ENCODE measurements around the gene OR7D2.
"Not testable (repeated sequence)": the region's sequence is repeated elsewhere in the genome, so short reads cannot be mapped to it uniquely, and the experiment has no call there.

Gene OR7D2

DNA sequence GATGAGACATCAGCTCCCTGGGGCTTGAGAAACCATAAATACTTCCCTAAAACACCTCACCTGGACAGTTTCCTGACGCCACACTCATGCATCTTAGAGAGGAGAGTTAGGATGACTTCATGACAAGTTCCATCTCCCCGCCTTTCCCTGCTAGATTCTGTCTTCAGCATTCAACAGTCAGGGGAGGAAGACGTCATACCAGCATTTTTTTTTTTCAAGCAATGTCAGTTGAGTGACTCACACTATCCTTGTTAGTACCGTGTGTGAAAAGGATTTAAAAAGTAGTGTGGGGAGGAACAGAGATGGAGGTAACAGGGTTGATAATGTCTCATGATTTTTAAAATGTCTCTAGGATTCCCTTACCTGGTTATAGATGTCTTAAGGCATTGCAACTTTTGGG lies at the start of gene OR7D2:
Gene OR7D2 (plus strand): TSS at position 79 of the 400 bp plus-strand sequence. CDS start 6,803 bp downstream, outside the sequence.
- no peak for DNase-seq

DNA sequence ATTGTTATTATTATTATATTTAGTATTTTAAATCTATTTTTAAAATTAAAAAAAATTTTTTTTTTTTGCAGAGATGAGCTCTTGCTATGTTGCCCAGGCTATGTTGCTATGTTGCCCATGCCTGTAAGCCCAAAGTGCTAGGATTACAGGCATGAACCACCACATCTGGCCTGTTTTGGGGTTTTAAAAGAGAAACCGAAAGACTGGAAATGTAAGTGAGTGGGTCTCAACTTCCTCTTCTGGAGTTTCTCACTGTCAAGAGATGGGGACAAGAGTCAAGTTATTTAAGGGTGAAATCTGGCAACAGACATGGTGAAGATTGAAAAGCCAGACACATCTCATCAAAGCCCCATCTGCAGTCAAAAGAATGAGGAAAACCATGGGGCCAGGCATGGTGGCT lies 47.8 kb upstream of the OR7D2 start:
- no peak for DNase-seq

DNA sequence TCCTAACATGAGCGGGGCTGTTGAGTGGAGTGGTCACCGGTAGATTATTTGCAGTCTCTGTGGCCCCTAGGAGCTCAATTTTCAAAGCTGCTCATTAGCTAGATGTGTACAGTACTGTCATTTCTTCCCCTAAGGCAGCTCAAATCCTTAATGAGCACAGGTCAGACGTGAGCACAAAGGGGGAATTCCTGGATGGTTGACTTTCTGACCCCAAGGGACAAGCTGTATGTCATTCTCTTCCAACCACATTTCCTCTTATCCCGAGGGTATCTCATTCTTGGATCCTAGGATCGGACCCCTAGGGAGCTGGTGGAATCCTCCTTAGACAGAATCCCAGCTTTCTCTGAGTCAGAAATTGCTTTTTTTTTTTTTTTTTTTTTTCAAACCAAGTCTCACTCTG lies 46.4 kb upstream of the OR7D2 start:
- DNase-seq = no peak

DNA sequence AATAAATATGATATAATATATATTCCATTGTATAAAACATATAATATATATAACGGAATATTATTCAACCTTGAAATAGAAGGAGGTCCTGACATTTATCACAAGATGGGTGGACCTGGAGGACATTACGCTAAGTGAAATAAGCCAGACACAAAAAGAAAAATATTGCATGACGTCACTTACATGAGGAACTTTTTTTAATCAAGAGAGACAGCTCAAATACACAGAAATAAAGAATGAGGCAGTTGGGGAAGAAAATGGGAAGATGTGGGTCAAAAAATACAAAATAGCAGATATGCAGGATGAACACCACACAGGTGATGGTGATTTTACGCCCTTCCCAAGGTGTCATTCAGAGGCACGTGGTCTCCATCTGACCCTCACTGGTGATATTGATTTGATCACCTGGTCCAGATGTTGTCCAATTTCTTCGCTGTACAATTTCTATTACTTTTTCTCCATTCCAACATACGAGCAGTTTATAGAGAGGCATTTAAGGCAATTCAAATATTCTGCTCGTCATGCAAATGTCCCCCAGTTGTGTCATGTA lies 39.1 kb upstream of the OR7D2 start:
- no peak for DNase-seq

DNA sequence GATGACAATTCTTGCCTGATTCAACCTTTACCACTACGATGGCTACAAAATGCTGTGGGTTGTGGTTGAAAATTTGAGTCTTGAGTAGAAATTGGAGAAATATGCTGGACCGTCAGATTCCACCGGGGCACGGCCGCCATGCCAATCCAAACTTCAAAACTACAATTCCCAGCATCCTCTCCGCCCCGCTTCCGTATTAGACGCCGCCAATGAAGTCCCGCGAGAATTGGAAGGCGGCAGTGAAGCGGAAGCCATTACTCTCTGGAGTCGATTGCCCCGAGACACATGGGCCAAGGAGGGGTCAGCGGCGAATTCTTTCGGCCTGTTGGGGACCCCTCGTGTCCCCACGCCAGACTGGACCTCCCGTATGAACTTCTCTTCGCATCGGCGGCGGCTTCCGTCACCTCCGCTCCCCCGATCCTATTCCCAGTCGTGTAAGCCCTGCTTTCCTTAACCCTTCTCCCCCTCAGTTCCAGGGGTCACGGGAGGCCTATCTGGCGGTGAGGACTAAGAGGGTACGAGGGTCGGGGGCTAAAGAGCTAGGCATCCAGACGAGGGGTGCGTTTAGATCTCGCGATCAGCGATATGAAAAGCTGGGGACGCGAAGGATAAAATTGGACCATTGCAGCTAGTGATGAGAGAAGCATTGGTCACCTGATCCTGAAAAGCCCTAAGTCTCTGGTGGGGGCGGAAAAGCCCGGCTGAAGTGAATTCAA lies 38.5 kb upstream of the OR7D2 start, which contains the start of gene ZNF317:
Gene ZNF317 (plus strand): TSS at position 239 of the 716 bp plus-strand sequence. CDS start 15,620 bp downstream, outside the sequence.
- peak; percentile 49 for DNase-seq

DNA sequence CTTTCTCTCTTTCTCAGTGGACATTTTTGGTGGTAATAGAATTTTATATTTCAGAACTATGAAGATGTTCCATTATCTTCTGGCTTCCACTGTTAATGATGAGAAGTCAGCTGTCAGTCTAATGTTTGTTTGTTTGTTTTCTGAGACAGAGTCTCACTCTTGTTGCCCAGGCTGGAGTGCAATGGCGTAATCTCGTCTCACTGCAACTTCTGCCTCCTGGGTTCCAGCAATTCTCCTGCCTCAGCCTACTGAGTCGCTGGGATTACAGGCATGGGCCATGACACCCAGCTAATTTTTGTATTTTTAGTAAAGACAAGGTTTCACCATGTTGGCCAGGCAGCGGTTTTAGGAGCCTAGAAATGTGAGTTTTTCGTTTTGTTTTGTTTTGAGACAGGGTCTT lies 33.9 kb upstream of the OR7D2 start:
- no peak for DNase-seq

DNA sequence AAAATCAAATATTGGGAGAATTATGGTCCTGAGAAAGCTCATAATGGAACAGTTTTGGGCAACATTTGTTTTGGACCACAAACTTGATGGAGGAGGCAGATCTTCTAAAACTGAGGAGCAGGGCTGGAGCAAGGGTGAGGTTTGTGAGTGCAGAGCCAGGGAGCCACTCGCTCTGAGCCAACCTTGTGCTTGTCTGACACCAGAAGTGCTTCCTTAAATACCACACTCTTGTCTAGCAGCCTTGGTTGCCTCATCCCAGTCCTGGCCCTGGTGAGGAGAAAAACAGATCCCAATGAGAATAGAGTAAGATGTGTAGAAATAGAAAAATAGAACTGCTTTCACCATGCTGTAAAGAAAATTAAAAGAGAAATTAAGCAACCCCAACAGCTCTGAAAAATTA lies 31.9 kb upstream of the OR7D2 start:
- DNase-seq = no peak

DNA sequence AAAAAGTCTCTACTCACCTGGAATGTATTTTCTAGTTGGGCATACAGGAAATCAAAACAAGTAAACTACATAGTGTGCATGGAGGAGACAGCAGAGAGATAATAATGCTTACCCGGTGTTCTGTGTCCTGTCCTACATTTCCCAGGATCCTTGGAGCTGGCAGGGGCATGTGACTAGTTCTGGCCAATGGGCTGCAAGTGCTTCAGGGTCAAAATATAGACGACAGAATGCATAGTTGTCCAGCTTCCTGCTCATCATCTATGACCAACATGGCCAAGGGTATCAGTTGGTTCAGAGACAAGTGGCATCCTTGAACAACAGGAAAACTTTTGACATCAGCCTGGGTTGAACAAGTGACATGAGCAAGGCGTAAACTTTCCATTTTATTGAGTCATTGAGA lies 30.1 kb upstream of the OR7D2 start:
- no peak for DNase-seq

DNA sequence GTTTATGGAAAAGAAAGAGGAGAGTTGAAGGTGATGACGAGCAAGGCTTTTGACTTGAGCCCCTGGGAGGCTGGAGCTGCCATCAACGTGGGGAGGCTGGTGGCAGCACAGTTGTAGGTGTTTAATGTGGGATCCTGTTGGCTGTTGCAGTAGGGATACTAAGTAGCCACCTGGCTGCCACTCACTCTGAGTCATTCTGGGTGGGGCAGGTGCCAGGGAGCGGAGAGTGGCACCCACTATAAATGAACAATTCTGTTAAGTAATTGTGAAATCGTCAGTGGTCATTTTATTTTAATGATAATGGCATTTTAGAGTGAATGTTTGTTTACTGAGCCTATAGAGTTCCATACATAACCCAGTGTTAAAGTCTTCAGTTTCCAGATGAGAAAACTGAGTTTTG lies 28.8 kb upstream of the OR7D2 start:
- DNase-seq = no peak

DNA sequence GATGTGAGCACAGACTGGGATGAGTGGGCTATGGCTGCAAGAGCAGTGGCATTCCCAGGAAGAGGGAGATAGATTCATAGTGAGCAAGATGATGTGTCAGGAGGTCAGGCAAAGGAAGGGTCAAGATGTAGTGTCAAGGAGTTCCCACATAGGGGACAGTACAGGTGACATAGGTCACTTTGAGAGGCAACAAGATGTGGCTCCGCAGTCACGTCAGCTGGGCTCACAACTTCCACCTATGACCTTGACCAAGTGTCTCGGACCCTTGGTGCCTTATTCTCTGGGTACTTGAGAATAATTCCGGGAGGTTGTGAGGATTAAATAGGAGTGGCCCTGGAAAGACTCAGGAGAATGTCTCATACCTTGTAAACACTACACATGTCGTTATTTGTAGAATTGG lies 28.1 kb upstream of the OR7D2 start:
- DNase-seq = no peak

DNA sequence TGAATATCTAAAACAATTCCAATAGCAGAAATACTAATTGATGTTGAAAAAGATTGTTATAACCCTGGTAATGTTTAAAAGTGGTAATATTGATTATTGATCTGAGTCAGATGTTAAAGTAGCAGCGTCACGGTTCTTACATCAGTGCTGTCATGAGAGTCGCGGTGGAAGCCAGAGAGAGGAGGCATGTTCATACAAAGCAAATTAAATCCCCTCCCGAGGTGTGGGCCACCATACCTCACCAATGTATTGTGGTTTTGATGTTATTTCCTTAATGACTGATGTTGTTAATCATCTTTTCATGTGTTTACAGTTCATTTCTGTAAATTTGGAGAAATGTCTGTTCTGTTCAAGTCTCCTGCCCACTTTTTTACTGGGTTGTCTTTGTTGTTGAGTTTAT lies 27.4 kb upstream of the OR7D2 start:
- no peak for DNase-seq

DNA sequence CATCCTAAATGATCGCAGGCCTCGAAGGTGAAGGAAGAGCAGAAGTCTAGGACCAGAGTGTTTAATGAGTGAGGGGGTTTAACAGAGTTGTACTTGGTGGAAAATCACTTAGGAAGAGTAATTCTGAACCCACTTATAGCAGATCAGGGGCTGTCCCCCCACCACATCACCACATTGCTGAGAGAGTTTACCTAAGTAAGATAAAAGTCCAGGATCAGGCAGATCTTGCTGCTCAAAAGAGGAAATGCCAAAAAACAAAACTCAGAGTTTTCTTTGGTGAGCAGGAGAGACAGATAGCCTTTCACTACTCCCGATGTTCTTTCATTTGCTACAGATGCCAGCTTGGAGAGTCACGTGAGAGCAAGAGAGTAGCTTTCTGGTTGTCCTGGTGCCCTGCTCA lies 23.2 kb upstream of the OR7D2 start:
- no peak for DNase-seq

DNA sequence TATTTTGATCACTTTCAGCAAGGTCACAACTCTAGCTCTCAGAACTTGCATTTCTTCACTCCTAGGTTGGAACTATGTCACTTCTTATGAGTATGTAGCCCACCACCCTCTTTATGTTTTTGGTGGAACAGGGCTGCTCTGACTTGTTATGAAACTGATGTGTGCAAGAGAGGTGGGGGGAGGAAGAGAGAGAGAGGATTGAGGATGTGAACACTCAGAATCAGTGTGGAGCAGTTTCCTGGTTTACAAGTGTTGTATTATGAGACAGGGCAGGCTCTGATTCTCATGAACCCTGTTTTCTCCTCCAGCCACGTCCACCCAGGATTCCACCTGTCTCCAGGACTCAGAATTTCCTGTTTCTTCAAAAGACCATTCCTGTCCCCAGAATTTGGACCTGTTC lies 22.5 kb upstream of the OR7D2 start:
- DNase-seq = no peak

DNA sequence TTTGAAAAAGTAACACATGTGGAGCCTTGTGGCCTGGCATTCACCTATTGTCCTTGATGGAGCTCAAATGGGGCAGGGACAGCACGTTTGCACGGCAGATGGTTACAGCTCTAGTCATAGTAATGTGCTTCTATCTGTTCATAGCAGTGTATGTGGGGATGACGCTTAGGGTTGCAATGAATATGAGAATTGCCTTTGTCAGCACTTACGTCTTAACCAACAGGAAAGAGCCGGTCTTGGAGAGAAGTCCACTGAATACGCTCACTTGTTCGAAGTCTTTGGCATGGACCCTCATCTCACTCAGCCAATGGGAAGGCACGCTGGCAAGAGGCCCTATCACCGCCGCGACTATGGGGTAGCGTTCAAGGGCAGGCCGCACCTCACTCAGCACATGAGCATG lies 18.9 kb upstream of the OR7D2 start:
- DNase-seq = no peak

DNA sequence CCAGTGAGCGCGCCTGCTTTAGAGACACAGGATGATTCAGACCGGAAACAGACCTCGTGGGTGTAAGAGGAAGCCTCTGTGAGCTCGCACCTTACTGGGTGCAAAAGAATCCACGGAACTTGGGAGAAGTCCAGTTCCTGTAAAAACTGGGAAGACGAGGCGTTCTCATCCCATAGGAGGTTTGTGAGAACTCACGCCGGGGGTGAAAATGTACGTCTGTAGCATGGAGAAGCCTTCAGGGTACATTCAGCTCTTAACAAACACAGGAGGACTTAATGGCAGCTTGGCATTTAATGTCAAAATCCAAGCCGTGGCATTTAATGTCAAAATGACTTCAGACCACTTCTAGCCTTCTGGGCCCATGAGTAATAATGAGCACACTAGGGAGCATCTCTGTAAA lies 17.4 kb upstream of the OR7D2 start:
- DNase-seq = no peak

DNA sequence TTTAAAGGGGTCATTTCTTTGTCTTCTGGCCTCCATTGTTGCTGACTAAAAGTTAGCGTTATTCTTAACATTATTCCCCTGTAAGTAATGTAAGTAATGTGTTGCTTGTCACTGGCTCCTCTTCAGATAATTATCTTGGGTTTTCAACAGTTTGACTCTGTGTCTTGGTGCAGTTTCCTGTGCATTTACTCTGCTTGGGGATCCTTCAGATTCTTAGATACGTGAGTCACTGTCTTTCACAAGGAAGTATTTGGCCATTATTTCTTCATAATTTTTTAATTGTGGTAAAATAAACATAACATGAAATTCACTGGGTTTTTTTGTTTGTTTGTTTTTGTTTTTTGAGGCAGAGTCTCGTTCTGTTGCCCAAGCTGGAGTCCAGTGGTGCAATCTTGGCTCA lies 13.5 kb upstream of the OR7D2 start:
- no peak for DNase-seq

DNA sequence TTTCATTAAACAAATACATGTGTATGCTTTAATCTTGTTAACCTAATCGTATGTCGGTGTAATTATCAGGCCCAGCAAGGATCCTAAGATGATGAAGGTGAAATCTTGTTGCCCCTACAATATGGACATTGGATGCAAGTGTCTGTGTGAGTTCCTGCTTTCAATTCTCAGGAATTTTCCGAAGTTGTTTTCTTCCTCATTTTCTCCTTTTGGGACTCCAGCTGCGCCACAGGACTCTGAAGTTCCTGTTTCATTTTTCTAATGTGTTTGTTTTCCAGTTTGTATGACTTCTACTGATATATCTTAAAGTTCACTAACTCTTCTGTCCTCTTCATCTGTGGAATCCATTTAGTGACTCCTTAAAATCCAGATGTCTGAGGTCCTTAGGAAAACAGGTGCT lies 11.9 kb upstream of the OR7D2 start:
- no peak for DNase-seq

DNA sequence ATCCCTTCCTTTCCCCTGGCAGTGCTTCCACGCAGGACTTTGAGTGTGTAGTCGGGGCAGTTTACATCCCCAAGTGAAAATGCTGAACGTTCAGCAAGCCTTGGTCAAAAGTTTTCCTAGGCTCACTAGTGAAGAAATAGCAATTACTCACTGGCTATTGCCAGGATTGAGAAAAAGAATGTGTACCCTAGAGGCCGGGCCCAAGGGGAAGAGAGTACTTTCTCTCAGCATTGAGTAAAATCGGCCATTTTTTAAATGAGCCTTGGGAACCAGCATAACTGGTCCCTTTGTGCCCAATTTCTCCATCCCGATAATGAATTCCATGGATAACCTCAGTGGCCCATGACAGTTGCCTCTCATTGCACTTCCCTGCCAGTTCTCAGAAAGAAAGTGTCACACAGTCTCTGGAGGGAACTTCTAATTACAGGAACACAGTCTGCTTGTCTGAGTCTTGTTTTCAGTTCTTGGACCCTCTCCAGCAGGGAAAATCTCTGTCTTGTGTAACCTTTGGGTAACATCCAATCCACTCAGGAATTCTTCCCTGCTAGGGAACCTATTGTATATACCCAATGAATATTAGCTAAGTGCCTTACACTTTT lies 7.3 kb upstream of the OR7D2 start:
- DNase-seq = no peak

DNA sequence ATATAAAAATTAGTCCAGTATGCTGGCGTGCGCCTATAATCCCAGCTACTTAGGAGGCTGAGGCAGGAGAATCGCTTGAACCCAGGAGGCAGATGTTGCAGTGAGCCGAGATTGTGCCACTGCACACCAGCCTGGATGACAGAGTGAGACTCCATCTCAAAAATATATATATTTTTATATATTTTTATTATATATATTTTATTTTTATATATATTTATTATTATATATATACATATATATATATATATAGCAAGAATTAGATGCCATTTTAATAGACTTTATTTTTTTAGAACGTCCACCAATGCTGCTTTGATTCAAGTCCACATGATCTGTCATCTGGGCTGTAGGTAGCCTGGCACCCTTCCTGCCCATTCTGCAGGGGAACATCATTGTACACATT lies 3.5 kb upstream of the OR7D2 start:
- DNase-seq = no peak

DNA sequence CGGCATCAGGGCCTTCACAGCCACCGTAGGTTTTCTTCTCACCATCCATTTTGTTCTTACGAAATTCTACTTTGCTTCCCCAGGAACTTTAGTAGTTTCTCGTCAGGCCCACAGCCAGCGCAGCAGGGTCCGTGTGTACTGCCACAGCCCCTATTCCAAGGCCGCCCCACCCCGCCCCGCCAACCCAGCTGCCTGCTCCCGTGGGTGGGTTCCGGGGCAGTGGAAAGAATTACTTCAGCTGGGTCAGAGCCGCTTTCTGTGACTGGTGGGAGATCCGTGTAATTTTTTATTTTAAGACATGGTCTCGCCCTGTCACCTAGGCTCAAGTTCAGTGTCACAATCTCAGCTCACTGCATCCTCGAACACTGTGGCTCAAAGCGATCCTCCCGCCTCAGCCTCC lies 4.2 kb downstream of the OR7D2 start:
- no peak for DNase-seq

DNA sequence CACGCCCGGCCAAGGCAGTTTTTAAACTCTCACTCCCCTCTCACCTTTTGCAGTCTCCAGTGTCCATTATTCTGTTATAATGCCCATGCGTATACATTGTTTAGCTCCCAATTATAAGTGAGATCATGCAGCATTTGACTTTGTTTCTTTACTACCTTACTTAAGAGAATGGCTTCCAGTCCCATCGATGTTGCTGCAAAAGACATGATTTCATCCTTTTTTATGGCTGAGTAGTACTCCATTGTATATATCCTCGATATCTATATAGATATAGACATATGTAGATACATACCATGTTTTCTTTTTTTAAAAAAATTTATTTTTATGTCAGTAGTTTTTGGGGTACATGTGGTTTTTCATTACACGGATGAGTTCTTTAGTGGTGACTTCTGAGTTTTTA lies 8.4 kb downstream of the OR7D2 start:
- DNase-seq = no peak

DNA sequence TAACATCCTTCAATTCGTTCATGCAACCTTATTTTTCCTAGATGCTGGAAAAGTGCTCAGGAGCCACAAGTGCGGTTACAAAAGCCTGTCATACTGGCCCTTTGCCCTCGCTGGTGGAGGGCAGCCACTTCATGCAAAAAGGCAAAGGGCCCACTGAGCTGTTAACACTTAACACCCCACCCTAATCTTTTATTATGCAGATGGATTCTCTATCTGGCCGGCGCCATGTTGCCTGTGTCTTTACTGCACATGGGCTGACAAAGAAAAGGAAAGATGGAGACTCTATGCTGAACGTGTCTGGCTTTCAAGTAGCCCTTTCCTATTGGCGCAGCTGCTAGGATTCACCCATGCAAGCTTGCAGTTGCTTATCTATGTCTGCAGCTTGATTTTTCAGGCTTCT lies 10.8 kb downstream of the OR7D2 start:
- no peak for DNase-seq

DNA sequence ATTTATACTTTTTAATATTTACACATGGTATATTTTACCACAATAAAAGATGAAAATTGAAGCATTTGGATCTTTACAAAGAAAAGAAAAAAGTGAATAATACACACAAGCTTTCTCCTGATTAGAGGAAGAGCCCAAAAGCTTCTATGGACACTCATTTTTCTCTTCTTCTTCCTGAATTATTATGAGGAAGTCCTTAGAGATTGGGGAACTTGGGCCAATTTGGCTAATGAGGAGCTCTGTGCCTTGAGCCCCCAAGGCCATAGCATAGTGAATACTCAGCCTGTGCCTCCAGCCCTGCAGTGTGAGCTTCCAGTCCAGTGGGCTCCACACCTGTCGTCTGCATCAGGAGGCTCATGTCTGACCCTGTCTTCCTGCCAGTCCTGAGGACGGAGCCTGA lies 19.3 kb downstream of the OR7D2 start:
- DNase-seq = not testable (repeated sequence)

DNA sequence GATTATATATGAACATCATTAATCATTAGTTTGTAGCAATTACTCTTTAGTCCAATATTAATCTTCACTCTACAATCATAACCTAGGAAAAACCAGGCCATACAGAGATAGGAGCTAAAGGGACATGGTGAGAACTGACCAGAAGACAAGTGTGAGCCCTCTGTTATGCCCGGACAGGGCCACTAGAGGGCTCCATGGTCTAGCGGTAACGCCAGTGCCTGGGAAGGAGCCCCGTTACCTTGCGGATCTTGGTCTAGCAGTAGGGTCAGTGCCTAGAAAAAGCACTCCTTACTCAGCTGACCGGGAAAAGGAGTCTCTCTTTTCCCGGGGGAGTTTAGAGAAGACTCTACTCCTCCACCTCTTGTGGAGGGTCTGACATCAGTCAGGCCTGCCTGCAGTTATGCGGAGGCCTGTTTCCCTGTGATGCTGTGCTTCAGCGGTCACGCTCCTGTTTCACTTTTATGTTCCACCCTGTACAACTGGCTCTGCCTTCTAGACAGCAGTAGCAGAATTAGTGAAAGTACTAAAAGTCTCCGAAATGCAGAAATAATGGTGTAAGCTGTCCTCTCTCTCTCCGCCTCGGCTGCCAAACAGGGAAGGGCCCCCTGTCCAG lies 26.8 kb downstream of the OR7D2 start:
- DNase-seq = peak; percentile 4
